GM12865 (cell line): ENCODE measurements around the gene BBS12.

Source experiments
- DNase-seq: peaks from one replicate; pipeline ENCODE4 v3.0.0; 2010; ENCODE audit warnings: low read depth
- H3K4me3 ChIP-seq: 2 replicates; pipeline ENCODE4 v1.5.1; 2011; ENCODE audit warnings: mild to moderate bottlenecking, low read depth, low read length, control low read depth
- CTCF ChIP-seq: IDR thresholded peaks from 2 replicates; pipeline ENCODE4 v1.5.1; 2011; ENCODE audit warnings: low read length, control low read depth, low read depth, inconsistent platforms; ENCODE audit not compliant: insufficient read depth; ENCODE audit errors: missing control alignments

BBS12 gene

GRCh38 chr4:122746485-122746965, 14.0 kb downstream of the BBS12 start:
- no peak for DNase-seq
- no peak overlapping the region for H3K4me3 ChIP-seq

GRCh38 chr4:122747068-122747467, 14.6 kb downstream of the BBS12 start:
- no peak overlapping the region for H3K4me3 ChIP-seq
- TF ChIP-seq CTCF, result no peak
- no peak for DNase-seq

More at GRCh38 chr4:122746485-122746965, 14.0 kb downstream of the BBS12 start:
- no peak for TF ChIP-seq CTCF

DNA sequence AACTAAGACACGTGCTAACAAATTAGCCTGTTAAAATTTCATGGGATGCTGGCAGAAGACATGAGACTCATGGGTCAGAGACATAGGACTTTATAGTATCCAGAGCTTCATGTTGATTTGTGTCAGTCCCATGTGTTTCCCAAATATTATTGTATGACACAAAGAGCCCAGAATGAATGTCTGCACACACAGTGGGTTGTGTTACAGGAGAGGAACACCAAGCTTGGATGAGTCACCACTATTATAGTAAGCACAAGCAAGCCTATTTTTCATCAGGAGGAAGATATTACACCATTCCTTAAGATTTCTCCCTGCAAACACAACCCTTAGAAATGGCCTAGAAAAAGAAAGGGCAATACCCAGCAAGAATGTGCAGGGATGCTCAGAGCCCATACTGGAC, 15.4 kb downstream of the BBS12 start:
- DNase-seq, result no peak
- no peak for TF ChIP-seq CTCF
- no peak overlapping the region for H3K4me3 ChIP-seq

DNA sequence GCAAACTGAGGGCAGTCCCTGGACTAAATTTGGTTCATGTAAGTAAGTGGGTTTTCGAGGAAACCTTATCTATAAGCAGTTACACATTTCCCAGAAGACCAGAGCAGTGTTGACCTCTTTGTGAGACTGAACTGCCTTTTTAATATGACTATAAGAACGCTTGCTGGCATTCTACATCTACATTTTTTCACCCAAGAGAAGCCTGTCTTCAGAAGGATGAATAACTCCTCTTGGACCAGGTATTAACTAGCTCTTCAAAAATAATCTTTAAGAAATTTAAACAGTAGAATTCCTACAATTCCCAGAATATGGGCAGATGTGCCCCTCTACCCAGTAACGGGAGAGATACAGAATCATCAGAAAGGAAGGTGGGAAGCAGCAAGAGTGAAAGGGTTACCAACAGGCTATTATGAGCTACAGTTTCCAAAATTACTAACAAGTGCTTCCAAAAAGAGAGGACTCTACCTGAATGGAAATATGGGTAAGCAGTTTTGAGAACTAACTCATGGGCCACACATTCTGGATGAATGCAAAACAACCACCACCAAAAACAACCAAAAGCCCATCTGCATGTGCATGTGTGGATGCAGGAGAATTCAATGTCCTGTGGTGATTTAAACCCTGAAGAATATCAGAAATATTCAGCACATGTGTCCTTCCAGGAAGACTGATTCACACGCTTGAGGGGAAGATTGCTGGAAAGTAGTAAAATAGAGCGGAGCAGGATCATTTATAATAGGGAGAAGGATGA, 17.4 kb downstream of the BBS12 start:
- TF ChIP-seq CTCF, result no peak
- no peak for DNase-seq
- no peak overlapping the region for H3K4me3 ChIP-seq

GRCh38 chr4:122755675-122756074, 23.2 kb downstream of the BBS12 start:
- DNase-seq, result no peak

GRCh38 chr4:122758033-122758432, 25.5 kb downstream of the BBS12 start:
- peak; percentile 52 for TF ChIP-seq CTCF
- H3K4me3 ChIP-seq, result no peak overlapping the region
- DNase-seq, result peak; percentile 29

More at GRCh38 chr4:122755675-122756074, 23.2 kb downstream of the BBS12 start:
- no peak for TF ChIP-seq CTCF
- no peak overlapping the region for H3K4me3 ChIP-seq
